Stimulated activated CD4-positive, alpha-beta T cell treated with anti-CD3 and anti-CD28 coated beads, TNF-alpha, amount 100 ng/mL, for 1 hour (primary cell): ENCODE measurements around the gene HOXB4.

Experiments used
- DNase-seq, 3 donors: peaks; one replicate each; pipeline ENCODE4 v3.0.0-alpha.2; 2020; ENCODE audit warnings: low read depth in 3 of 3, low spot score in 1 of 3

HOXB4 gene

GRCh38 chr17:48575066-48575582 lies 3.0 kb downstream of the HOXB4 start:
- no peak for DNase-seq

- no peak for DNase-seq
Measured at GRCh38 chr17:48574505-48575065, 3.6 kb downstream of the HOXB4 start.

- no peak for DNase-seq
Measured at GRCh38 chr17:48571826-48572417, 6.2 kb downstream of the HOXB4 start.

- no peak for DNase-seq
Measured at GRCh38 chr17:48571024-48571818, 6.9 kb downstream of the HOXB4 start.

GRCh38 chr17:48570325-48571023 lies 7.7 kb downstream of the HOXB4 start:
- DNase-seq: no peak

- DNase-seq: no peak
Measured at GRCh38 chr17:48569674-48570324, 8.4 kb downstream of the HOXB4 start.

GRCh38 chr17:48569240-48569582 lies 8.9 kb downstream of the HOXB4 start:
- no peak for DNase-seq

GRCh38 chr17:48568499-48569239 lies 9.5 kb downstream of the HOXB4 start:
- no peak for DNase-seq

GRCh38 chr17:48567646-48568354 lies 10.3 kb downstream of the HOXB4 start:
- no peak for DNase-seq

GRCh38 chr17:48567209-48567608 lies 10.9 kb downstream of the HOXB4 start:
- no peak for DNase-seq

- no peak for DNase-seq
Measured at GRCh38 chr17:48566717-48567116, 11.4 kb downstream of the HOXB4 start.

- DNase-seq: no peak
Measured at GRCh38 chr17:48565925-48566710, 12.0 kb downstream of the HOXB4 start.

- no peak for DNase-seq
Measured at GRCh38 chr17:48565022-48565554, 13.1 kb downstream of the HOXB4 start.

GRCh38 chr17:48564188-48565021 lies 13.7 kb downstream of the HOXB4 start:
- DNase-seq: no peak

GRCh38 chr17:48563867-48564187 lies 14.3 kb downstream of the HOXB4 start:
- no peak for DNase-seq

GRCh38 chr17:48563385-48563838 lies 14.7 kb downstream of the HOXB4 start:
- no peak for DNase-seq

- no peak for DNase-seq
Measured at GRCh38 chr17:48562934-48563333, 15.2 kb downstream of the HOXB4 start.
